ENCODE data around the gene GASK1A.
"Not testable (repeated sequence)": the region's sequence is repeated elsewhere in the genome, so short reads cannot be mapped to it uniquely, and the experiment has no call there.

GASK1A gene

GRCh38 chr3:43063114-43063513, 84.0 kb downstream of the GASK1A start:
- DNase-seq, result peak; percentile 25

GRCh38 chr3:43070670-43071069, 91.6 kb downstream of the GASK1A start:
- not testable (repeated sequence) for DNase-seq

GRCh38 chr3:43071313-43071893, 92.3 kb downstream of the GASK1A start:
- peak; percentile 20 for DNase-seq

- DNase-seq, result peak; percentile 9
Observed at GRCh38 chr3:43072361-43072760, 93.2 kb downstream of the GASK1A start.

GRCh38 chr3:43073116-43073835, 94.2 kb downstream of the GASK1A start:
- DNase-seq, result no peak

- DNase-seq, result no peak
Observed at GRCh38 chr3:43073836-43074220, 94.7 kb downstream of the GASK1A start.

- no peak for DNase-seq
Observed at GRCh38 chr3:43074482-43074881, 95.4 kb downstream of the GASK1A start.

- no peak for DNase-seq
Observed at GRCh38 chr3:43074901-43075689, 96.0 kb downstream of the GASK1A start.

- DNase-seq, result no peak
Observed at GRCh38 chr3:43075904-43076661, 97.0 kb downstream of the GASK1A start.

GRCh38 chr3:43076857-43077256, 97.7 kb downstream of the GASK1A start:
- DNase-seq, result peak; percentile 25

- DNase-seq, result no peak
Observed at GRCh38 chr3:43077261-43077660, 98.2 kb downstream of the GASK1A start.

GRCh38 chr3:43077707-43078106, 98.6 kb downstream of the GASK1A start:
- DNase-seq, result no peak

- DNase-seq, result no peak
Observed at GRCh38 chr3:43079536-43080332, 100.6 kb downstream of the GASK1A start.

GRCh38 chr3:43080726-43081568, 101.8 kb downstream of the GASK1A start:
- no peak for DNase-seq

GRCh38 chr3:43081796-43082195, 102.7 kb downstream of the GASK1A start:
- DNase-seq, result no peak

GRCh38 chr3:43082457-43082856, 103.3 kb downstream of the GASK1A start:
- DNase-seq, result no peak

GRCh38 chr3:43086460-43087165, 107.5 kb downstream of the GASK1A start:
- no peak for DNase-seq

- DNase-seq, result no peak
Observed at GRCh38 chr3:43087249-43087776, 108.2 kb downstream of the GASK1A start.

- DNase-seq, result no peak
Observed at GRCh38 chr3:43089081-43089480, 110.0 kb downstream of the GASK1A start.

- DNase-seq, result no peak
Observed at GRCh38 chr3:43090238-43090637, 111.1 kb downstream of the GASK1A start.

Data from right forelimb (tissue), 1 donor.